ENCODE measurements around the gene POU3F2. TPM values are rescaled to one million over a fixed set of nuclear protein-coding genes. Genes with fewer than 3 reads are reported as not detected.

Gene POU3F2
- total RNA-seq, 2 donors from 2014 or later, result not detected

DNA sequence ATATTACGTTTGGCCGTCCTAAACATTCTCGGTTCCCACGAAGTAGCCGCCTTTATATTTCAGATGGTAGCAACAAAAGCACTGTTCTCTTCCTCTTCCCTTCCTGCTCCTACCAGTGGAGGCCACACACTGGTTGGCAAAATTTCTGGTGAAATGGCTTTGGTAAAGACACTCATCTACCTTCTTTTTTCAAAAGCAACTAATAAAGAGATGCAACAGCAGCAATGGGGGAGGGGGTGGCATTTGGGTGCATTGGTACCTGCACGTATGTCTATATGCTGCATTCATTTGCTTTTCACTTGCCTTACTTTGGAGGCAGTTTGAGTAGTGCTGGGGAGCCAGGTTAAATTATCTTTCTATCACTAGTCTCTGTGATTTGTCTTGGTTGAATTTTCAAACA is 6.0 kb downstream of the POU3F2 start:
- intact Hi-C loops (cut with DNase I), result no loop called here
- Histone ChIP-seq H3K9me3 (no peaks in the 10 kb centered on the region), H3K4me3 (no peak overlapping the region), H3K4me1 (peaks cover 3% of the 10 kb centered on the region), H3K27me3 (peaks cover 90% of the 10 kb centered on the region), H3K9ac (ENCODE audit: low read depth in 2 of 2, low read length in 2 of 2) (no peak overlapping the region), H3K36me3 (no peaks in the 10 kb centered on the region), H3K27ac (no peak overlapping the region)
- TF ChIP-seq, protein P1, sequence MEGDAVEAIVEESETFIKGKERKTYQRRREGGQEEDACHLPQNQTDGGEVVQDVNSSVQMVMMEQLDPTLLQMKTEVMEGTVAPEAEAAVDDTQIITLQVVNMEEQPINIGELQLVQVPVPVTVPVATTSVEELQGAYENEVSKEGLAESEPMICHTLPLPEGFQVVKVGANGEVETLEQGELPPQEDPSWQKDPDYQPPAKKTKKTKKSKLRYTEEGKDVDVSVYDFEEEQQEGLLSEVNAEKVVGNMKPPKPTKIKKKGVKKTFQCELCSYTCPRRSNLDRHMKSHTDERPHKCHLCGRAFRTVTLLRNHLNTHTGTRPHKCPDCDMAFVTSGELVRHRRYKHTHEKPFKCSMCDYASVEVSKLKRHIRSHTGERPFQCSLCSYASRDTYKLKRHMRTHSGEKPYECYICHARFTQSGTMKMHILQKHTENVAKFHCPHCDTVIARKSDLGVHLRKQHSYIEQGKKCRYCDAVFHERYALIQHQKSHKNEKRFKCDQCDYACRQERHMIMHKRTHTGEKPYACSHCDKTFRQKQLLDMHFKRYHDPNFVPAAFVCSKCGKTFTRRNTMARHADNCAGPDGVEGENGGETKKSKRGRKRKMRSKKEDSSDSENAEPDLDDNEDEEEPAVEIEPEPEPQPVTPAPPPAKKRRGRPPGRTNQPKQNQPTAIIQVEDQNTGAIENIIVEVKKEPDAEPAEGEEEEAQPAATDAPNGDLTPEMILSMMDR (IDR thresholded peaks at IDR 0.05), result no peak
- no peak for DNase-seq

DNA sequence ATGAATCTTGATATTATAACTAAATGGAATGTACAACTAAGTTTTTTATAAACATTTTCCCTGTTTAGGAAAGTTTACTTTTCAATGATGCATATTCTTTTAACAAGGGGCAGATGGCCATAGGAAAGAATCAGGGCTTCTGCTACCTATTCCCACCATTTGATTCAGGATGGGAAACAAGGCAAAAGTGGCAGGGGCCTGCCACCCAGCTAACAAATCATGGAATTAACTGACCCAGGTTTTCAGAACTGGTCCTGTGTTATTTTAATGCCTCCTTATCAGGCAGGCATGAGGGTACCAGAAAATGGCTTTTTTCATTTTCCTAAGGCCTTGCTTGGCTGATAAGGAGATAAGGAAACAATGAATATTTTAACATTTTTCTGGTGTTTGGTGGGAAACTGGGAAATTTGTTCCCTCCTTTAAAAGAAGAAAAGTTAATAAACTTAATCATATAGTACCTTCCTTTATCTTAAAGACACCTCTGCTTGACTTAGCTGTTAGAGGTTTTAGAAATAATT is 6.7 kb downstream of the POU3F2 start:
- no peaks in the 10 kb centered on the region for H3K4me1 ChIP-seq
- peaks cover 90% of the 10 kb centered on the region for H3K27me3 ChIP-seq
- no peak overlapping the region for H3K9ac ChIP-seq (ENCODE audit: low read depth in 2 of 2, low read length in 2 of 2)
- H3K27ac ChIP-seq, result no peak overlapping the region
- no peak overlapping the region for H3K4me3 ChIP-seq
- H3K9me3 ChIP-seq, result no peaks in the 10 kb centered on the region
- no peak for DNase-seq
- TF ChIP-seq, protein P1 (IDR thresholded peaks at IDR 0.05), result no peak
- intact Hi-C loops (cut with DNase I), result no loop called here
- no peaks in the 10 kb centered on the region for H3K36me3 ChIP-seq

DNA sequence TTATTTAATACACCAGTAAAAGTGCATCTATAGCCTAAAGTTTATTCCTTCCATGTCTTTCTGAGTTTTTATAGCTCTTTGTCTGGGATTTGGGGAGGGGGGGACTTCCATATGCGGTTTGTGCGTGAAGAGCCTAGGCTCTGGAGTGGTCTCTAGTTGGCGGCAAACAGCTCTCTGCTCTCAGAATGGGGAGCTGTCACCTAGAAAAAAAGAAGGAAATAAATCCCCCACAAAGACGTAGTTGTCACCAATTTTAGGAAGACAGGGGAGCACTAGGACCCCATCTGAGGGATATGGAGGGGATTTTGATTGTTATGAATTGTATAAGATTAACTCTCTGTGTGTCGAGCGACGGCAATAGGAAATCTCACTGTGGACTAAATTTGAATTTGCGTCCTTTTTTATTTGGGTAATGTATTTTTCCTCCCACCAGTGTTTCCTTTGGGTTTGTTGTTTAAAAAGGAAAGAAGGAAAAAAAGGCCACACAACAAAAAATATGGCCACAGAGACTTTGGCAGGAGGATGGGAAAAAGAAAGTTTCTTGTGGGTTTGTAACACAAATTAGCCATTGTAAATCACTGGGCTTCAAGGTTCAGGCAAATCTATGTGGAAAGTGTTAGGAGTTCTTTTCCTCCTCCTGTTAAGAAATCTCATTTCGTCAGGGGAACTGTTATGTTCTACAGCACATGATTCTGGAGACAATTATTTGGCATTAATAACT is 7.4 kb downstream of the POU3F2 start:
- H3K4me1 ChIP-seq, result no peaks in the 10 kb centered on the region
- H3K9me3 ChIP-seq, result no peaks in the 10 kb centered on the region
- intact Hi-C loops (cut with DNase I), result no loop called here
- H3K36me3 ChIP-seq, result no peaks in the 10 kb centered on the region
- no peak overlapping the region for H3K4me3 ChIP-seq
- H3K27me3 ChIP-seq, result peaks cover 90% of the 10 kb centered on the region
- DNase-seq, result no peak
- no peak overlapping the region for H3K9ac ChIP-seq (ENCODE audit: low read depth in 2 of 2, low read length in 2 of 2)
- H3K27ac ChIP-seq, result no peak overlapping the region
- TF ChIP-seq, protein P1 (IDR thresholded peaks at IDR 0.05), result no peak

DNA sequence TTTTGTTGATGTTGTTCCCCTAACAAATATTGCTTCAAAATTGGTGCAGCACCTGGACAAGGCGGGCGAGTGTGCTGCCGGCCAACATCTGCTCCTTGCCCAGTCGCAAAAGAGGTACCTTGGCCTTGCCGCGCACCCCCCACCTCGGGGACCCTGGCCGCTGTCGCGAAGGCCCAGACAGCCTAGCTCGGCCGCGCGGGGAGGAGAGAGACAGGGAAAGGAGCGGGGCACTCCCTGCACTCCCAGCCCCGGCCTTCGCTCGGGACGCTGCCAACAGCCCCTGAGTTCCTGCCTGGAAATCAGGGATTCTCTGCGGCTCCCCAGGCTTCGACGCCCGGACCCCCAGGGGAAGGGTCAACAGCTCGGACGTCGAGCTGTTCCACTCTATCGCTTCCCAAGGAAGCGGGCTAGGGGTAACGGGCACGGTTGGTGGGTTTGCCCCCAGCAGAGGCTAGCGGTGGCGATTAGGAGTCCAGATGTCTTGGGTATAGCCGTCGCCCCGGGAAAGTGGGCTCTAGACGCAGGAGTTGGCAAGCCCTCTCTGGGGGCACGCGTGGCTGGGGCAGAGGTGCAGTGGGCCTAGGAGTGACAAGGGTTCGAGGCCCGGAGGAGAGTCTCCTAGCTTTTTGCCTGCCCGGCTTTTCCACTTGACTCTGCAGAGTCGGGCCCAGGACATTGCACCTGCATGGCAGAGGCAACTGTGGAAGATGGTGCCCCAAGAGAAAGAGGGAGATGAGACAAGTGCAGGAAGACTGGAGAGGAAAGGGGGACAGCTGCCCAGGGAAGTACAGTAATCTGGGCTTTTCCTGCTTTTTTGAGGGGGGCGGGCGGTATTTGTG is 8.2 kb downstream of the POU3F2 start:
- no peaks in the 10 kb centered on the region for H3K36me3 ChIP-seq
- no peak for DNase-seq
- no peak overlapping the region for H3K4me3 ChIP-seq
- no peak overlapping the region for H3K9ac ChIP-seq (ENCODE audit: low read depth in 2 of 2, low read length in 2 of 2)
- no peak overlapping the region for H3K27ac ChIP-seq
- H3K27me3 ChIP-seq, result peaks cover 88% of the 10 kb centered on the region
- H3K9me3 ChIP-seq, result no peaks in the 10 kb centered on the region
- H3K4me1 ChIP-seq, result no peaks in the 10 kb centered on the region
- TF ChIP-seq, protein P1 (IDR thresholded peaks at IDR 0.05), result no peak
- intact Hi-C loops (cut with DNase I), result no loop called here

DNA sequence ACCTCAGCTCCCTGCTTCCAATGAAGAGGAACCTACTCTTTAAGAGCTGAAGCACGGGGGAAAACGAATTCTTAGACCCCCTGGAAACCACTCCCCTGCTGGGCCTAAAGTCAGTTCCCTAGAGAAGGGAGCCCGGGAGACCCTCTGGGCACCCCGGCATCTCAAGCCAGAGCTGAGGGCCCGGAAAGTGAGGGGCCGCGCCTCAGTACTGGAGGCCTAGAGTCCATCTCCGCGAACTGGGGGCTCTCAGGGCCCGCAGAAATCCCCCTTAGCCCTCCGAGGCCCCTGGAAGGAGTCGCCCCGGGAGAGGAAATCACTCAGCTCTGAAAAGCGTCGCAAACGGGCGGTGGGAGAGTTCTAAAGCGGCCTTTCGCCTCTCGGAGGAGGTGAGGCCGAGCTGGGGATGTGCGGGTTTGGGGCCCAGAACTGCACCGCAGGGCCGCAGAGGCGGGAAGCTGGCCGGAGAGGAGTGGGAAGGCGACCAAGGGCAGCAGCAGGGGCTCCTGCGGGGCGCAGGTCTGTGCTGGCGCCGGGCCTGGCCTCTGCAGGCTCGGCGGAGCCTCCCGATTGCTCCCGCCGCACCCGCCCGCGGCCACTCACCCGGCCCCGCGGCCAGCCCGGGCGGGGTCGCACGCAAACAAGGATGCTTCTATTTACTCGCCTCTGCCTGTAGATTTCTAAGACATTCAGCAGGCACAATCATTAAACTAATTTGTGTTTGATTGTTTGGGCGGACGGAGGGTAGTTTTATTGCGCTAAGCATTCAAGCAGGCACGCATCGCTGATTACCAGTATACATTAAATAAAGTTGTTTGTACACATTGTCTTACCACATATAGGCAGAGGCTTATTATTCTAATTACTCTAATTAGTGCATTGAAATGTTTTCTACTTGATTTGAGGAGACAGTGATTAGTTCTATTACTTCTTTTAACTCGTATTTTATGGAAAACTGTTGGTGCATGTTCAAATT is 9.2 kb downstream of the POU3F2 start:
- TF ChIP-seq, protein P1 (IDR thresholded peaks at IDR 0.05), result no peak
- intact Hi-C loops (cut with DNase I), result no loop called here
- no peak for DNase-seq
- H3K9me3 ChIP-seq, result no peaks in the 10 kb centered on the region
- H3K4me1 ChIP-seq, result peaks cover 5% of the 10 kb centered on the region
- peaks cover 88% of the 10 kb centered on the region for H3K27me3 ChIP-seq
- H3K4me3 ChIP-seq, result no peak overlapping the region
- no peaks in the 10 kb centered on the region for H3K36me3 ChIP-seq
- H3K9ac ChIP-seq (ENCODE audit: low read depth in 2 of 2, low read length in 2 of 2), result no peak overlapping the region
- H3K27ac ChIP-seq, result no peak overlapping the region

Measured in colonic mucosa (tissue), 4 donors.